Fibroblast of upper back skin (primary cell): Measurements from ENCODE around the gene IBTK.
A peak's percentile ranks its signal among the peaks of the same experiment; 100 is the strongest.
"Not testable (repeated sequence)": the region's sequence is repeated elsewhere in the genome, so short reads cannot be mapped to it uniquely, and the experiment has no call there.

Experiments
- DNase-seq: peaks from one replicate; pipeline ENCODE4 v3.0.0-alpha.2; 2013

IBTK gene, protein sequence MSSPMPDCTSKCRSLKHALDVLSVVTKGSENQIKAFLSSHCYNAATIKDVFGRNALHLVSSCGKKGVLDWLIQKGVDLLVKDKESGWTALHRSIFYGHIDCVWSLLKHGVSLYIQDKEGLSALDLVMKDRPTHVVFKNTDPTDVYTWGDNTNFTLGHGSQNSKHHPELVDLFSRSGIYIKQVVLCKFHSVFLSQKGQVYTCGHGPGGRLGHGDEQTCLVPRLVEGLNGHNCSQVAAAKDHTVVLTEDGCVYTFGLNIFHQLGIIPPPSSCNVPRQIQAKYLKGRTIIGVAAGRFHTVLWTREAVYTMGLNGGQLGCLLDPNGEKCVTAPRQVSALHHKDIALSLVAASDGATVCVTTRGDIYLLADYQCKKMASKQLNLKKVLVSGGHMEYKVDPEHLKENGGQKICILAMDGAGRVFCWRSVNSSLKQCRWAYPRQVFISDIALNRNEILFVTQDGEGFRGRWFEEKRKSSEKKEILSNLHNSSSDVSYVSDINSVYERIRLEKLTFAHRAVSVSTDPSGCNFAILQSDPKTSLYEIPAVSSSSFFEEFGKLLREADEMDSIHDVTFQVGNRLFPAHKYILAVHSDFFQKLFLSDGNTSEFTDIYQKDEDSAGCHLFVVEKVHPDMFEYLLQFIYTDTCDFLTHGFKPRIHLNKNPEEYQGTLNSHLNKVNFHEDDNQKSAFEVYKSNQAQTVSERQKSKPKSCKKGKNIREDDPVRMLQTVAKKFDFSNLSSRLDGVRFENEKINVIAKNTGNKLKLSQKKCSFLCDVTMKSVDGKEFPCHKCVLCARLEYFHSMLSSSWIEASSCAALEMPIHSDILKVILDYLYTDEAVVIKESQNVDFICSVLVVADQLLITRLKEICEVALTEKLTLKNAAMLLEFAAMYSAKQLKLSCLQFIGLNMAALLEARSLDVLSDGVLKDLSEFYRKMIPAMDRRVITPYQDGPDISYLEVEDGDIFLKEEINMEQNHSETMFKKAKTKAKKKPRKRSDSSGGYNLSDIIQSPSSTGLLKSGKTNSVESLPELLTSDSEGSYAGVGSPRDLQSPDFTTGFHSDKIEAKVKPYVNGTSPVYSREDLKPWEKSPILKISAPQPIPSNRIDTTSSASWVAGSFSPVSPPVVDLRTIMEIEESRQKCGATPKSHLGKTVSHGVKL (N-terminal part only)

DNA sequence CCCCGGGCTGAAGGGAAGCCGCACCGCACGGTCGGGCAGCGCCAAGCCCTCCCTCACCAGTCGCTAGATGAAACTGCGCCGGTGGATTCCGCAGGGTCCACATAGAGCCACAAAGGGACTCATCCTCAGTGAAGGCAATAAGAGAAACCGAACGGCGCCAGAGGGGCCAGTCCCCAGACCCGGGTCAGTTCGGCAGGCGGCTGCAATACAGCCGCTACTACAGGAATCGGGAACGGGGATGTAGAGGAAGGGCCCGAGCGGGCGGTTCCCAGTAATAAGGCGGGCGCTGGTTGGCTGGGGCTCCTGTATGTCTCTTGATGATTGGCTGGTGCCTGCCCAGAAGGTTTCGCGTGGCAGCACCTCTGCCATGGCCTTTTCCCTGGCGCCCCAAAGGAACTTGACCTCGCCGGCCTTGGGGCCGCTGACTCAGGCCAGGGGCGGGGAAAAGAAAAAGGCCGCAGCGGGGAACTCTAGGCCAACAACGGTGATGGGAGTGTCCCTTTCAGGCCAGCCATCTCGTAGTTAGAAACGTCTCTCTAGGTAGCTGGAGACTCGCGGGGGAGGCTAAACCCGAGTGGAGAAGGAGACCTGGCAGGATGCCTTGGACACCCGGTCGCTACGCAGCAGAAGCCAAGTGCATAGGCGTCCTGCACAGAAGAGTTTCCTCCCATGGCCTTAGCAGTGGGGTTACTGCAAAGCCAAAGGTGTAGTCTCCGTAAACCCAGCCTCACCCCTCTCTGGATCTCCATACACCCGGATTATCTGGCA, at the start of gene IBTK:
TSS of gene IBTK (minus strand) at position 240 of the 768 bp plus-strand sequence. CDS start 7,258 bp downstream, outside the sequence.
- peak; percentile 93 for DNase-seq

DNA sequence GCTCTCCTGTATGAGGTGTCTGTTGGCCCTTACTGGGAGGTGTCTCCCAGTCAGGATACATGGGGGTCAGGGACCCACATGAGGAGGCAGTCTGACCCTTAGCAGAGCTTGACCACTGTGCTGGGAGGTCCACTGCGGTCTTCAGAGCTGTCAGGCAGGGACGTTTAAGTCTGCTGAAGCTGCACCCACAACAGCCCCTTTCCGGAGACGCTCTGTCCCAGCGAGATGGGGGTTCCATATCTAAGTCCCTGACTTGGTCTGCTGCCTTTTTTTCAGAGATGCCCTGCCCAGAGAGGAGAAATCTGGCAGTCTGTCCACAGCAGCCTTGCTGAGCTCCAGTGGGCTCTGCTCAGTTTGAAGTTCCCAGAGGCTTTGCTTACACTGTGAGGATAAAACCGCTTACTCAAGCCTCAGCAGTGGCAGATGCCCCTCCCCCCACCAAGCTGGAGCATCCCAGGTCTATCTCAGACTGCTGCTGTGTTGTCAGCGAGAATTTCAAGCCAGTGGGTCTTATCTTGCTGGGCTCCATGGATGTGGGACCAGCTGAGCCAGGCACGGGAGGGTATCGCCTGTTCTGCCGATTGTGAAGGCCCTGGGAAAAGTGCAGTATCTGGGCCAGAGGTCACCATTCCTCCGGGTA, 36.3 kb upstream of the IBTK start:
- no peak for DNase-seq

DNA sequence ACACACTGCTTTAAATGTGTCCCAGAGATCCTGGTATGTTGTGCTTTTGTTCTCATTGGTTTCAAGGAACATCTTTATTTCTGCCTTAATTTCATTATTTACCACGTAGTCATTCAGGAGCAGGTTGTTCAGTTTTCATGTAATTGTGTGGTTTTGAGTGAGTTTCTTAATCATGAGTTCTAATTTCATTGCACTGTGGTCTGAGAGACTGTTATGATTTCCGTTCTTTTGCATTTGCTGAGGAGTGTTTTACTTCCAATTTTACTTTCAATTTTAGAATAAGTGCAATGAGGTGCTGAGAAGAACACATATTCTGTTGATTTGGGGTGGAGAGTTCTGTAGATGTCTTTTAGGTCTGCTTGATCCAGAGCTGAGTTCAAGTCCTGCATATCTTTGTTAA, 34.0 kb upstream of the IBTK start:
- DNase-seq: not testable (repeated sequence)

DNA sequence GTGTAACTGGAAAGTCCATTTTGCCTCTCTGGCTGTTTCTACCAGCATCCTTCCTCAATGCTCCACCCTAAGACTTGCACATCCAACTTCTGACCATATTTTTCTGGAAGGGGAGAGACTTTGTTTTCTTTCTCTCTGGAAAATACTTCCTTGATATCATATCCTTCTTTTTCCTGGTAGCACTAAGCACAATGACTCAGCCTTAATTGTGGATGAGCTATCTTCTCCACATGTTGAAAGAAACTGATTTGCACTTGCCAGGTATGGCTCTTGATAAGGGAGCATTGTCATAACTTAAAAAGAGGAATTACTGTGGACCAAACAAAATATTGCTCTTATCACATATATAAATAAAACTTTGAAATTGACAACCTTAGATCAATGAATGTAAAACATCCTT, 30.1 kb upstream of the IBTK start:
- no peak for DNase-seq

DNA sequence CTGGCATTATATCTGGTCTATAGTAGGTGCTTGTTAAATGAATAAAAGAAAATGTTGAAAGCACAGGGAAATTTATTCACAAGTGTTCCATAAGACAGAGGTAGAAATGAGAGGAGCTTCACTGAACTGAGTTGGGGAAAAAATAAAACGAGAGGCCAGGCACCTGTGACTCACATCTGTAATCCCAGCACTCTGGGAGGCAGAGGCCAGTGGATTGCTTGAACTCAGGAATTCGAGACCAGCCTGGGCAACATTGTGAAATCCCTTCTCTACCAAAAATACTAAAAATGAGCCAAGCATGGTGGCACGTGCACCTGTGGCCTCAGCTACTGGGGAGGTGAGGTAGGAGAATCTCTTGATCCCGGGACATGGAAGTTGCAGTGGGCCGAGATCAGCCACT, 28.1 kb upstream of the IBTK start:
- DNase-seq: no peak

DNA sequence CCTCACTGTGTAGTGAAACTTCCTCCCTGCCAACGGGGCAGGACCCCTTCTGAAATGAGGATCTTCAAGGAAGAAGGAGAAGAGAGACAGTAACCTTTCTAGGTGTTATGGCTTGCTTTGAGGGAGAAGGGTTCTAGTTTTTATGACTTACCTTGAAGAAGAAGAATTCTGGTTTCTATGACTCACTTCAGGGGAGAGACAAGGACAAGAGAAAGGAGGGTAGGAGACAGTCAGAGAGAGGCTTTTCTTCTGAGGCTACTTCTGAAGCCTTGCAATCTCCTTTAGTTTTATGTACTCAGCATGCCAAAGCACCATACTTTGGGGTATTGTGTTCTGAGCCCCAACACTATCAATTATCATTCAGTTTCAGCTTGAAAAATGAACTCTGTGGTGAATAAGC, 25.8 kb upstream of the IBTK start:
- no peak for DNase-seq

DNA sequence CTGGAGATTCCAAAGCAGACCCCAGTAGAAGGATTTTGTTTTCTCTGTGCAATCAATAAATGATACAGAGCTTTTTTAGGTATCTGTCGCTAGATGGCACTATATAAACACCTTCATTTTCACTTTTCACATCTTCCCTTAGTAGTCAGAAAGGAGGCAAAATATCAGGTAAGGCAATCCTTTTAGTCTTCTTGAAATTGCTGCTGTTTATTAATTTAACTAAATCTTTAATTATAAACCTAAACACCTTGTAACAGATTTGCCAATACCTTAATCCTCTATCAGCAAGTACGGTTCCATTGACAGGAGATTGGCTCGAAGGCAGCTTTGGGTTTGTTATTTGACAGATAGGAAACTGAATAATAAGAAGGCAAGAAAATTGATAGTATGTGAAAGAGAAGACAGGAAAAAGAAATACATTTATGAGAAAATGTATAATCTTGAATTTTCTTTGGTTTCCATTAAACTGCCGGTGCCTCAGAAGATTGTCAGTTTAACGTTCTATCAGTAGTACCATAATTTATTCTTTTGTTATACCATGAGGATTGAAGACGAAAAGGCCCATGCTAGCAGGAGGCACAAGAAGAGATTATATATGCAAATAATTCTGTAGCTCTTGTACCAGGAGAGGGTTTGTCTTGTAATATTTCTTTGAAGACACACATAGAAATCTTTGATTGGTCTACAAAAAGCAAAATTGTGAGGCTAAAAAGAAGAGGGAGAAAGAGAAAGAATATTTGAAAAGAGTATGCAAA, 23.5 kb upstream of the IBTK start:
- DNase-seq: peak; percentile 56

DNA sequence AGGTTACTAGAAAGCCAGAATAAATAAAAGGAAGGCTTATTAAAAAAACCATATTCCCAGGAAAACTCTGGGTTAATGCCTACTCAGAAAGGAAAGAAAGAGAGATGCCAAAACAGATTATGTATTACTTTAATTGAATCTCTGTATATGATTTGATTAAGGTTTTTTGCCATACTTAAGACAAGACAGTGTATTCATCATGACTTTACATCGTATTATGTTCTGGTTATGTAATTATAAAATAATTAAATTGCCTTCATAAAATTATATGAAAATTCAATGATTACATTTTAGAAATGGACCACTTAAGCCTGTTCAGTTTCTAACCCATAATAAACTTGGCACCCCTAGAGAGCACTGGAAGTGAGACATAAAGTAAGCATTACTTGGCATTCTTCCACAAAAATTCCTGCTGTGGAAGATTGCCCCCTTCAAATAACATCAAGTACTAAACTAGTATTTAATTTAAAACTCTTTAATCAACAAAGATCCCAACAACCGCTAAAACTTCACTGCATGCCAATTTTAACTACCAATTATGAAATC, 20.8 kb upstream of the IBTK start:
- DNase-seq: peak; percentile 35

DNA sequence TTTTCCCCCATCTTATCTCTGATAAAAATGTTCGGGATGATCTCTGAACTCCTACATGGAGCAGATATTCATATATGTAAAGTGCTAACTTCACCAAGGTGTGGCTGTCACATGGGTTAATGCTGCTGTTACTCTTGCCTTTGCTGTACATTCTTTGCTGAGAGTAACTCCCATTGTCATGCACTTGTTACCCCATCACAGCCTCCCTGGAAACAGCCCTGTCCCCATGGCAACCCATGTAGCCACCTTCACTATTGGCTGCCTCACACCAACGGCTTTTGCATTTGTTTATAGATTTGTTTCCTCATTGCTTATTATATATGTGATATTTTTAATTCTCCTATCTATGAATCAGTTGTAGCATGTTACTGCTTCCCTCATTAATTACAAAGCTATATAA, 17.3 kb upstream of the IBTK start:
- no peak for DNase-seq

DNA sequence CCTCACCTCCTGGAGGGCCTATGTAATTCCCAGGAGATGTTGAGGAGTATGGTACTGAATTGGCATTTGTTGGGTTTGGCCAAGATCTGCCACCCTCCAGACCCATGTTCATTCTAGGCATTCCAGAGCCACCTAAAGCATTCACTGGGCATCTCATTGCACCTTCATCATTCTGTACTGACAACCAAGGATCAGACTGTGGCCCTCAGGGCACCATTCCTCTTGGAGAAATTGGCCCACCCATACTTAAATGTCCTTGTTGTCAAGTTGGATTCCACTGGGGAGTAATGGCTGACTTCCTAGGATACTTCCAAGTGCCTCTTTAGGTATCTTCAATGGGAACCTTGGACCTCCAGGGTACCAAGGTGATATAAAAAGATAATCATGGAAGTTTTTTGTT, 16.8 kb upstream of the IBTK start:
- no peak for DNase-seq

DNA sequence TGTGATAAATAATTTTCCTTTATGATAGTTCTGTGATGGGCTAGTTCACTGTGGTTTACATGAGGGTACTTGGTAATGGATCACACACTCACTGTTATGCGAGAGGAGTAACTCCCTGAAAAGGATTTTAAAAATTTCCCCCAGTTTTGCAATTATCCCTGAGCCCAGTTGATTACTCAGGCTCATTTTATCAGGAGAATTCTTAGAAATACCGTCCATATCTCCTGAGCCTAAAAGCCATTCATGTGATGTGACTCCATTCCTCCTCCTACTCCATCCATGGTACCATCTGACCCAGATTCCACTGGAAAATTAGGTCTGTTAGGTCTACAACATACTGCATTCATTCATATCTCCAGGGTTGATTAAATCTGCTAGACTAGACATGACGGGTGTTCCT, 16.4 kb upstream of the IBTK start:
- no peak for DNase-seq

DNA sequence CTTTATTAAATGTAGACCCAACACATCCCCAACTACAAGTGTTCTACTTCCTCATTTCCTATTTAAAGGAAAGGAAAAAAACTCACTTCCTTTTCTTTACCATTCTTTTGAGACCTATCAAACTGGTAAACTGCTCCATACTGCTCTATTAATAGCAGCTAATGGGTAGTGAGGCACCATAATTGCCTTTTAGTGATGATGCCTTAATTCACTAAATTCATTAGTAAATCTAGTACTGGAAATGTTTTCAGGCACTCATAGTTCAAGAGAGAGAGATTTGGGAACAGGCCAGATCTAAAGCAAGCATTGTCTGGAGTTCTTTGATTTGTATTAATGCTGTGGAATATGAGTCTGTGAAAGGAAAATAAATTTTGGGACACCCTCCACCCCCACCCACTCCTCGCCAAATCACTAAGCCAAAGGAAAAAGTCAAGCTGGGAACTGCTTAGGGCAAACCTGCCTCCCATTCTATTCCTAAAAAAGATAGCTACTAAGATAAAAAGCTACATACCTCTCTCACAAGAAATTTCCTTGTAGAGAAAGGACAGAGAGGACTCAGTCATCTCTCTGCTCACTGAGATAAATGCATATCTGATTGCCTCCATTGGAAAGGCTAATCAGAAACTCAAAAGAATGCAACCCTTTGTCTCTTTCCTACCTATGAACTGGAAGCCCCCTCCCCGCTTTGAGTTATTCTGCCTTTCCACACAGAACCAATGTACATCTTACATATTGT, 13.6 kb upstream of the IBTK start:
- no peak for DNase-seq

DNA sequence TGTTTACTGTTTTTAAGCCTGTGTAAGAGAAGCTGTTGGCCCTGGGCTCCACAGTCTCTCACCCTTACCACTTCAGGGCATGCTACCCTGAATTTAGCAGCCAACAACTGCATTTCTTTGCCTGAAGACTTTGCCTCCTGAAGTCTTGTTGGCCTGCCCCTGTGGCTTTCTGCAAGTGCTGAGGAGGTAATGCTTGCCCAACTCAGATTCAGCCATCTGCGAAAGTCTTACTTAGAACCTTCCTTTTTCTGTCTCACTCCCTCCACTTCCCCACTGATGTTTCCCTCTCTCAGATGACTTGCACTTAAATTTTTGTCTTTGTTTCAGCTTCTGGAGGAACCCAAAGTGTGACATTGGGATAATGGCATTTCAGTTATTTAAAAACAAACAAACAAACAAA, 11.8 kb upstream of the IBTK start:
- DNase-seq: no peak

DNA sequence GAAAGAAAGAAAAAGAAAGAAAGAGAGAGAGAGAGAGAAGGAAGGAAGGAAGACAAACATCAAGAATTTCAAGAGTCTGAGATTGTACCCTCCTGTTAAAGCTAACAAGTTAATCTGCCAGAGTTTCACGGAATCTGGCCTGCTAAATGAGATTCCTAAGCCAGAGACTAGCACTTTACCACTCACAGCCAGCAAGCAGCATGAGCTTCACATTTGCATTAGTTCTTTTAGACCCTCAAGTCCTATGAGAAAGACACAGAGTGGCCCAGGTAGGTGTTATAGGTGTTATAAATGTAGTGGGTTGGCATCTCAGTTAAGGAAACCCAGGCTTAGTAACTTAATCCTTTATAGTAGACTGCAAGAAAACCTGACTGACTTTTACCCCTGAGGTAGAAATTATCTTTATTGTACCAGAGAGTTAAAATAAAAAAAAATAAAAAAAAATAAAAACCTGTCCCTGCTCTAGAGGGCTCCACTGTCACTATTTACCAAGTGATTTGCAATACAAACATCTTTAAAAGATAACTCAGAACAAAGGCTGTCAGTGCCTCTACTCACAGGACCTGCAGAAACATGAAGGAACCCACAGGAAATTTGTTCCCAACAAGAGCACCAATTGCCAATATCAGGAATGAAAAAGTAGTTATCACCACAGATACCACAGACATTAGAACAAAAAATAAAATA, 9.7 kb upstream of the IBTK start:
- DNase-seq: no peak

DNA sequence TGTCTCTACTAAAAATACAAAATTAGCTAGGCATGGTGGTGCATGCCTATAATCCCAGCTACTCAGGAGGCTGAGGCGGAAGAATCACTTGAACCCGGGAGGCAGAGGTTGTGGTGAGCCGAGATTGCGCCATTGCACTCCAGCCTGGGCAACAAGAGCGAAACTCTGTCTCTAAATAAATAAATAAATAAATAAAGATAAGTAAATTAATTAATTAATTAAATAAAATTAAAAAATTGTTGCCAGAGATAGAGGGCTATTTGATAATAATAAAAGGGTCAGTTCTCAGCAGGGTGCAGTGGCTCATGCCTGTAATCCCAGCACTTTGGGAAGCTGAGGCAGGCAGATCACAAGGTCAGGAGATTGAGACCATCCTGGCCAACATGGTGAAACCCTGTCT, 7.2 kb upstream of the IBTK start:
- DNase-seq: not testable (repeated sequence)

DNA sequence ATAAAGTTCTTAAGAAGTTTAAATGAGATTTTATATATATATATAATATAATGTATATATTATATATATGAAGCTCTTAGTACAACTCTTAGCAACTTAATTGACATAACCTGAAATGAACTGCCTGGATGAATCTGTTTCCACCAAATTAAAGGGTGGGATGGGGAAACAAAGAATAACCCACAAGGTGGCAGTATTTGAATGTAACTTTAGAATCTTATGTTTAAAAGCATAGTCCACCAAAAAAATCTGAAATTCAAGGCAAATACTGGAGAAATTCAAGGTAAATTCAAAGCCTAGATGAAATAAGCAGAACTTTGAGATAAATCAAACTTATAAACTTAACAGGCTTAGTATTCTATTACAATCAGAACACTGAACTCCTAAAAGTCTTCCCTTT, 4.4 kb upstream of the IBTK start:
- peak; percentile 48 for DNase-seq

DNA sequence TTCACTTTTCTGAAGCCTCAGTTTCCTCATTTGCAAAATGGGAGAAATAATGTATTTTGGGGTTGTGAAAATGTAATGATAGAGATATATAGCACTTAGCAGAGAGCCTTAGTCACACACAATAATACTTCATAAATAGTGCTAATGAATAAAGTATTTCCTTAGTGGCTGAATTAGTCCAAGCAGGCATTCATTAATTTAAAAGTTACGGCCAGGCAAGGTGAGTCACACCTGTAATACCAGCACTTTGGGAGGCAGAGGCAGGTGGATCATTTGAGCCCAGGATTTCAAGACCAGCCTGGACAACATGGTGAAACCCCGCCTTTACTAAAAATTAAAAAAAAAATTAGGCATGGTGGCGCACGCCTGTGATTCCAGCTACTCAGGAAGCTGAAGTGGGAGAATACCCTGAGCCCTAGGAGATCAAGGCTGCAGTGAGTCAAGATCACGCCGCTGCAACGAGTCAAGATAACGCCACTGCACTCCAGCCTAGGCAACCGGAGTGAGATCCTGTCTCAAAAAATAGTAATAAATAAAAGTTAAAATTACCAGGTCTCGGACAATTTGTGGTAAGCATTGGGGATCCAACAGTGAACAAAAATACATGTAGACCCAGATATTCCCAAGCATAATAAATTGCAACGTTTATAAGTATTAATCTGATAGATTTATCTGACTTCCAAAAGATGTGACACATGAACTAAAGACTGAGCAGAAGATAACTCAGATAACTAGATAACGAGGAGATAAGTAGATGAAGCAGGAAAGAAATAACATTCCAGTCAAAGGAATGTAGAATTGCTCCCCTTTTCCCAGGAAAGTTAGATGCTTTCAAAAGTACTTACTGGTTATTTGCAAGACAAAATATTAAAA, 2.1 kb upstream of the IBTK start:
- DNase-seq: no peak

DNA sequence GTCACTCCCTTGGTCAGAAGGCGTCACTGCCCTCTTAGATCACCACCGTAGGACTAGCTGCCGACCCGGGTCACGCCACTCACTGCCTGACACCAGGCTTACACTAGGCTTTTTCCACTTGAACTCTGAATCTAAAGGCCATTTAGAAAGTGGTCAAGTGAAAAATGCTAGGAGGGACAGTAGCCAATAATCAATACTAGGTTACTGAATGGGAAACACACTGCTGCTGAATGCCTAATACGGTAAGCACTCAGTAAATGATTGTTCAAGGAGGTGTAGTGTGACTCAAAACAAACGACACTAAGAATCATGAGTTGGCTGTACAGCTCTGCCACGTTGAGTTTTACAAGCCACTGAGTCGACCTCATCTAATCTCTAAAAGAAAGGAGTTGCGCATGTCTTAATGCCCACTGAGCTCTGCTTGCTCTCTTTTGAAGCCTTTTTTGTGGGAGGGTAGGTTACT, 760 bp upstream of the IBTK start:
- peak; percentile 24 for DNase-seq
